Transverse colon (tissue), 4 donors: ENCODE data around the gene RUFY2. TPM values are rescaled to one million over a fixed set of nuclear protein-coding genes. Genes with fewer than 3 reads are reported as not detected.

Experiments
- DNase-seq: peaks from one replicate; pipeline ENCODE4 v3.0.0-alpha.2; 2019
- H3K27ac ChIP-seq, 4 donors: fragments of 200-600 bp; sonication (generic); 2 replicates each; pipeline ENCODE4 v1.5.1; 2016 to 2018; ENCODE audit warnings: inconsistent platforms in 4 of 4
- H3K27me3 ChIP-seq: fragments of 200-600 bp; sonication (generic); 2 replicates; pipeline ENCODE4 v1.5.1; 2017; ENCODE audit warnings: inconsistent platforms
- H3K36me3 ChIP-seq, 4 donors: fragments of 200-600 bp; sonication (generic); 2 replicates each; pipeline ENCODE4 v1.5.1; 2017 to 2019; ENCODE audit warnings: inconsistent platforms in 4 of 4
- H3K4me1 ChIP-seq, 4 donors: fragments of 200-600 bp; sonication (generic); 2 replicates each; pipeline ENCODE4 v1.5.1; 2017 to 2020; ENCODE audit warnings: inconsistent platforms in 4 of 4
- H3K4me3 ChIP-seq, 4 donors: fragments of 200-600 bp; sonication (generic); 1 replicate in 1 of 4; 2 replicates in 3 of 4; pipeline versions ENCODE4 v1.5.1 to v1.6.1; 2017 to 2019; ENCODE audit warnings: inconsistent platforms in 4 of 4
- H3K9me3 ChIP-seq, 2 donors: fragments of 200-600 bp; sonication (generic); 2 replicates each; pipeline ENCODE4 v1.5.1; 2017 to 2019; ENCODE audit warnings: inconsistent platforms in 2 of 2
- EP300 ChIP-seq: sonication (generic); formaldehyde crosslinking; IDR thresholded peaks from one replicate; pipeline ENCODE4 v1.6.1; 2017; ENCODE audit warnings: antibody characterized with exemption, low read depth
- POLR2A ChIP-seq: fragments of 450-650 bp; IDR thresholded peaks from one replicate; pipeline ENCODE4 v1.6.1; 2016; ENCODE audit warnings: antibody characterized with exemption, mild to moderate bottlenecking, moderate library complexity
- POLR2AphosphoS5 ChIP-seq, 3 donors: sonication (generic); formaldehyde crosslinking; IDR thresholded peaks; one replicate each; pipeline ENCODE4 v1.6.1; 2016; ENCODE audit warnings: antibody characterized with exemption in 3 of 3
- WGBS, 2 donors: methylation state at CpG; one replicate each; pipeline ENCODE4 v1.1.5; 2018; ENCODE audit warnings: low coverage in 1 of 2; 5-methylcytosine and 5-hydroxymethylcytosine counted together
- in situ Hi-C, 4 donors: fragments of 200-750 bp; cut with MboI; loops; one replicate each; pipeline versions ENCODE4 v1.15.0 to v1.15.1; 2017; ENCODE audit warnings: low sequenced_read_pairs in 3 of 4, low pct_ligation_motif_present in 1 of 4, low pct_unique_long_range_greater_than_20kb in 1 of 4
- intact Hi-C: fragments of 100-400 bp; cut with DNase I; formaldehyde crosslinking; loops from one replicate; pipeline ENCODE4 v1.15.1; 2023; ENCODE audit warnings: low total_unique reads
- total RNA-seq, 4 donors: library from RNA; depleted of rRNA; stranded (reverse); fragments of >200 nt; gene quantifications; one replicate each; pipeline ENCODE4 v1.1.0, GENCODE V29; 2016
- TF ChIP-seq, protein P1 (sequence below), 5 experiments: fragments of 200-600 bp in 3 of 5; fragments of 450-650 bp in 2 of 5; sonication (generic) in 3 of 5; IDR thresholded peaks; 1 replicate in 2 of 5; 2 replicates in 3 of 5; pipeline ENCODE4 v1.5.1; 2016 to 2017; ENCODE audit warnings: antibody characterized with exemption in 5 of 5, inconsistent platforms in 3 of 5, mild to moderate bottlenecking in 2 of 5, moderate library complexity in 1 of 5

The RUFY2 gene
- total RNA-seq, 4 donors from 2014 or later, result 7.9 to 34.8 (median 22.8) TPM

DNA sequence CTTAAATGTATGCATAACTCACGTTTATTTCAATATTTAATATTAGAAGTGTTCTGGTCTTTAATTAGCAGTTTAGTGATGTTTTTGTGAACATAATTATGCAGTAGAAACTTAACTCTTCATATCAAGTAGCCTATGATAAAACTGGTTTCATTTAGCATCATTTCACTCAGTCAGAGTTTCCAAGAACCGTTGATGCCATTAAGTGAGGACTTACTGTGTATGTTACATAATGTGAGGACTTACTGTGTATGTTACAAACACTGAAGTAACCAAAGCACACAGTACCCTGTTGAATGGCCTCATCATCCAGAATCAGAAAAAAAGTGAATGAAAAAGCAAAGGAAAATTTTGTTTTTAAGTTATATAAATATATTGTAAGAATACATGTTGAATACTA, 41.5 kb downstream of the RUFY2 start:
- in situ Hi-C loops, result no loop called here
- no peak for TF ChIP-seq POLR2AphosphoS5 (IDR thresholded peaks at IDR 0.05)
- TF ChIP-seq, protein P1, sequence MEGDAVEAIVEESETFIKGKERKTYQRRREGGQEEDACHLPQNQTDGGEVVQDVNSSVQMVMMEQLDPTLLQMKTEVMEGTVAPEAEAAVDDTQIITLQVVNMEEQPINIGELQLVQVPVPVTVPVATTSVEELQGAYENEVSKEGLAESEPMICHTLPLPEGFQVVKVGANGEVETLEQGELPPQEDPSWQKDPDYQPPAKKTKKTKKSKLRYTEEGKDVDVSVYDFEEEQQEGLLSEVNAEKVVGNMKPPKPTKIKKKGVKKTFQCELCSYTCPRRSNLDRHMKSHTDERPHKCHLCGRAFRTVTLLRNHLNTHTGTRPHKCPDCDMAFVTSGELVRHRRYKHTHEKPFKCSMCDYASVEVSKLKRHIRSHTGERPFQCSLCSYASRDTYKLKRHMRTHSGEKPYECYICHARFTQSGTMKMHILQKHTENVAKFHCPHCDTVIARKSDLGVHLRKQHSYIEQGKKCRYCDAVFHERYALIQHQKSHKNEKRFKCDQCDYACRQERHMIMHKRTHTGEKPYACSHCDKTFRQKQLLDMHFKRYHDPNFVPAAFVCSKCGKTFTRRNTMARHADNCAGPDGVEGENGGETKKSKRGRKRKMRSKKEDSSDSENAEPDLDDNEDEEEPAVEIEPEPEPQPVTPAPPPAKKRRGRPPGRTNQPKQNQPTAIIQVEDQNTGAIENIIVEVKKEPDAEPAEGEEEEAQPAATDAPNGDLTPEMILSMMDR (IDR thresholded peaks at IDR 0.05), result no peak
- no peak for TF ChIP-seq EP300
- no peak for TF ChIP-seq POLR2A
- Histone ChIP-seq H3K36me3 (peaks cover 0 to 41% (median 16%) of the 10 kb centered on the region in 4 donors), H3K27ac (no peak overlapping the region), H3K4me3 (no peak overlapping the region), H3K4me1 (no peaks in the 10 kb centered on the region), H3K27me3 (no peaks in the 10 kb centered on the region), H3K9me3 (no peaks in the 10 kb centered on the region)
- no peak for DNase-seq
- intact Hi-C loops, result no loop called here
- 68 to 72% methylated on average over 2 of the region's 2 CpGs for WGBS, 2 donors

DNA sequence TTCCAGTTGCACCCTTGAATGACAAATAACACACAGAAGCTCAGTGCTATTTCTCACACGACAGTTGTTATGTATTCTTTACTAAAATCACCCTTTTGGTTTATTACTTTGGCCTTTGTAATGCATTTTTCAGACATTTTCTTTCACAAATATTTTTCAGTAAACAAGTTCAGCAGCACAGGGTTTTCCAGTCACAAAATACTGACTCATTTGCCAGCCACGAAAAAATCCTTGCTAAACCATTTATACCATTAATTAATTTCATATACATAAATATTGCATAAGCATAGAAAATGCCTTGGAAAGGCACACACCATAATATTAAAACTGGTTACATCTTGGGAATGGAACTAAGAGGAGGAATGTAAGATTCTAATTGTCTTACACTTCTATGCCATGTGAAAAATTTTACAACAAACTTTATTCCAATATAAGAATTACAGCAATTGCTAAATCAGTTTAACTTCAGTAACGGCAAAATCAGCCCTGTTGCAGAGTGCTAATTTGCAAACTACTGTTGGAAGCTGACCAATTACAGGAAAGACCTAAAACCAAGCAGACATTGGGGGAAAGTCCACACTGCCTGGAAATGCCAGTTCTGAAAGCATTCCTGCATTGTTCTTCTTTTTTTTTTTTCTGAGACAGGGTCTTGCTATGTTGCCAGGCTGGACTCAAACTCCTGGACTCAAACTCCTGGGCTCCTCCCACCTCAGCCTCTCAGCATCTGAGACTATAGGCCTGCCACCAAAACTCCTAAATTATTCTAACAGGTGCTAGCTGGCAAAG, 42.8 kb downstream of the RUFY2 start:
- Histone ChIP-seq H3K4me1 (no peaks in the 10 kb centered on the region), H3K9me3 (no peaks in the 10 kb centered on the region), H3K27ac (no peak overlapping the region), H3K4me3 (no peak overlapping the region), H3K36me3 (peaks cover 0 to 30% (median 14%) of the 10 kb centered on the region in 4 donors), H3K27me3 (no peaks in the 10 kb centered on the region)
- WGBS, 2 donors, result 68 to 86% methylated on average over 3 of the region's 3 CpGs
- no peak for DNase-seq
- in situ Hi-C loops, result no loop called here
- intact Hi-C loops, result no loop called here
- TF ChIP-seq POLR2AphosphoS5 (IDR thresholded peaks at IDR 0.05) (no peak), POLR2A (no peak), EP300 (no peak)
- TF ChIP-seq, protein P1 (IDR thresholded peaks at IDR 0.05), result no peak

- H3K4me1 ChIP-seq, result no peaks in the 10 kb centered on the region
- H3K27me3 ChIP-seq, result no peaks in the 10 kb centered on the region
- DNase-seq, result no peak
- 50 to 72% methylated on average over 2 to 3 of the region's 3 CpGs for WGBS, 2 donors
- in situ Hi-C loops (no loop called here), intact Hi-C loops (no loop called here)
- peaks cover 0 to 27% (median 12%) of the 10 kb centered on the region in 4 donors for H3K36me3 ChIP-seq
- H3K9me3 ChIP-seq, result no peaks in the 10 kb centered on the region
- no peak for TF ChIP-seq POLR2A
- no peak for TF ChIP-seq EP300
- TF ChIP-seq POLR2AphosphoS5 (IDR thresholded peaks at IDR 0.05), result no peak
- TF ChIP-seq, protein P1 (IDR thresholded peaks at IDR 0.05), result no peak
- no peak overlapping the region for H3K27ac ChIP-seq
- H3K4me3 ChIP-seq, result no peak overlapping the region
Measured at GRCh38 chr10:68362590-68362989, 44.5 kb downstream of the RUFY2 start.

GRCh38 chr10:68359189-68359588, 47.9 kb downstream of the RUFY2 start:
- in situ Hi-C loops (no loop called here), intact Hi-C loops (no loop called here)
- Histone ChIP-seq H3K27ac (no peak overlapping the region), H3K4me3 (no peak overlapping the region), H3K27me3 (no peaks in the 10 kb centered on the region), H3K4me1 (no peaks in the 10 kb centered on the region), H3K9me3 (no peaks in the 10 kb centered on the region), H3K36me3 (peaks cover 0 to 36% (median 8%) of the 10 kb centered on the region in 4 donors)
- WGBS, 2 donors, result 95% methylated on average over 6 of the region's 6 CpGs; no CpG with 5 or more reads in 1 of the 2 donors
- TF ChIP-seq POLR2AphosphoS5 (IDR thresholded peaks at IDR 0.05) (no peak), POLR2A (no peak), EP300 (no peak)
- TF ChIP-seq, protein P1 (IDR thresholded peaks at IDR 0.05), result no peak
- DNase-seq, result no peak
